NCI-H1930 (cell line): ENCODE measurements around the gene PLXDC2.

Experiments
- DNase-seq, 2 experiments: peaks; one replicate each; lab custom pipeline; 2025; lab: John Stamatoyannopoulos, UW

PLXDC2 gene

DNA sequence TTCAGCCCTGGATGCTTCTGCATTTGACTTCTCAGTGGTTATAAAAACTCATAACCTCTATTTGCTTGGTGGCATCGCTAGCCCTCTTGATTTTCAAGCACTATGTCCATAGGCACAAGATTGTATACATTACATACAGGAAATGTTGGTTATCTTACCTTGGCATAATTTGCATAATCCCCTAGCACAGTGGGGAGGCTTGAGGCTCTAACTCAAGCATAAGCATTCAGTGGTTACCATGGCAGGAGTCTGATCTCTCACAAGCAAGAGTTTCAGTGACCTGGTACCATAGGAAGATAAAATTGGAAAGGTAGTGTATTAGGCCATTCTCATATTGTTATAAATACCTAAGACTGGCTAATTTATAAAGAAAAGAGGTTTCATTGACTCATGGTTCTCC is 121.8 kb downstream of the PLXDC2 start:
- DNase-seq, result no peak

DNA sequence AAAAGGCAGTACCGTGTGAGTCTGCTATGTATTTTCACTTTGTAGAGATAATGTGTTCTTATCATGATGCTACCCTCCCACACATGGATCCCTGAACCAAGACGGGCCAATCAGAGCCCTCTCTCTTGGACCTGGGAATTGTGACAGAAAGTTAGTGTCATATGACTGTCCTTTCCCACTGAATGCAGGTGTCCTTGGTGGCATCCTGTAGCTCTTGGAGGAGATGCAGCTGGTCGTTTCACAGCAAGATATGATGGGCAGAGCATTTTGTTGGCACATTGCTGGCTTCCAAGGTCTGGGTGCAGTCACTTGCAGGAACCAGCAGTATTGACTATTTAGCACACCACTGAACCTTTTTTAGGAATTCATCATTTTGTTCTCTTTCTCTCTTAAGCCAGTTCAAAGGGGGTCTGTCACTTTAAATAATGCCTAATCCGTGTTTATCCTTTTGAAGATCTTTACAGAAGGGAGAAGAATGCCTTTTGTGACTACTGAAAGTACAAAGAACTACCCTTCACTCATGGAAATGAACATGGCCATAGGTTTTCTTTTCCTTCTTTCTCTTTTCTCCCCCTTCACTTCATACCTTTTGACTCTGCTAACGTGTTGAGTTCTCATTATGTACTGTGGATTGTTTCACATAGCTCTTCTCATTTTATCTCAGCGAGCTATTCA is 125.1 kb downstream of the PLXDC2 start:
- no peak for DNase-seq

DNA sequence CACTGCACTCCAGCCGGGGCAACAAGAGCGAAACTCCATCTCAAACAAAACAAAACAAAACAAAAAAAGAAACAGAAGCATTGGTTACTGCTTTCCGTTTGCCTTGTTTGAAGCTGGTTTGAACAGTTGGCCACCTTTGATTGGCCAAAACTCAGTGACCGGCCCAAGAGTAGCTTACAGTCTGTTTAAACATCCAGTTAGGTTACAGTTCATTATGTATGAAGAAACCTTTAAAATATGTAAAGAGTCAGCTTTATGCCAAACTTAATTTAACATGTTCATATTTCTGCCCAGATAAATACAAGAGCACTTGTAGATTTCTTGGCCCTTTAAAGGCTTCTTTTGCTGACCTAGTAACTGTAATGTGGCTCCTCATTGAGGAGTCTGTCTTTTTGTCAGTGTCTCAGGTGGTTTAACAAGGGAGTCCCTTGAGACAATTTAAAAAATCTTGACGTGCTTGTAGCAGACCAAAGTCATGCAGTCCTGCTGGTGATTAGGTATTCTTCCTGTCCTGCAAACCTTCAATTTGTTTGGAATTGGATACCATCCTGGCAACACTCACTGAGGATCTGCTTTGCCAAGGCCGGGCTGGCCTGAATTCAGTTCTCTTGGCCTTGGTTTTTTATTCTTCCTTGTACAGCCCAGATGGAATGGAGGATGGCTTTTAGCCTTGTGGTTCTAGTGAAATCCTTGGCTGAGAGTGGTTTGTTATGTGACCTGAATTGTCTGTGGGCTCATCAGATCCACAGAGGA is 128.9 kb downstream of the PLXDC2 start:
- no peak for DNase-seq

DNA sequence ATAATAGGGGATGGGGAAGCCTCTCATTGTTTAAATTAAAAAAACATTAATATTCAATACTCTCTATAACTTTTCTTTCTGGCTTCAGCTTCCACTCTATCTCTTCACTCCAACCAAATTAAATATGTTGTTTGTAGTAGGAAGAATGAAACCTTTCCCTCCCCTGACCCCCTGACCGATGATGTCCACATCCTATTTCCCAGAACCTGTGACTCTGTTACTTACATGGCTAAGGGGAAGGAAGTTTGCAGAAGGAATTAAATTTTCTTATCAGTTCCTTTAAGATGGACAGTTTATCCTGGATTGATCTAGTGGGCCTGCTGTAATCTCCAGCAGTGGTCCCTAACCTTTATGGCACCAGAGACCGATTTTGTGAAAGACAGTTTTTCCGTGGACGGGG is 130.0 kb downstream of the PLXDC2 start:
- no peak for DNase-seq

DNA sequence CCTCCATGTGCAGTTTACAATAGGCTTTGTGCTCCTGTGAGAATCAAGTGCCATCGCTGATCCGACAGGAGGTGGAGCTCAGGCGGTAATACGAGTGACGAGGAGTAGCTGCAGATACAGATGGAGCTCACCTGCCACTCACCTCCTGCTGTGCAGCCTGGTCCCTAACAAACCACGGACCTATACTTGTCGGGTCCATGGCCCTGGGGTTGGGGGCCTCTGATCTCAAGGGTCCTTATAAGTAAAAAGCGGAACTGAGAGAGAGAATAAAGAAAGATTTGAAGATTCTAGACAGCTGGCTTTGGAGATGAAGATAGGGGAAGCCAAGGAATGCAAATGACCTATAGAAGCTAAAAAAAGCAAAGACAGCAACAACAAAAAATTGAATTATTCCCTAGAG is 130.6 kb downstream of the PLXDC2 start:
- DNase-seq, result no peak

DNA sequence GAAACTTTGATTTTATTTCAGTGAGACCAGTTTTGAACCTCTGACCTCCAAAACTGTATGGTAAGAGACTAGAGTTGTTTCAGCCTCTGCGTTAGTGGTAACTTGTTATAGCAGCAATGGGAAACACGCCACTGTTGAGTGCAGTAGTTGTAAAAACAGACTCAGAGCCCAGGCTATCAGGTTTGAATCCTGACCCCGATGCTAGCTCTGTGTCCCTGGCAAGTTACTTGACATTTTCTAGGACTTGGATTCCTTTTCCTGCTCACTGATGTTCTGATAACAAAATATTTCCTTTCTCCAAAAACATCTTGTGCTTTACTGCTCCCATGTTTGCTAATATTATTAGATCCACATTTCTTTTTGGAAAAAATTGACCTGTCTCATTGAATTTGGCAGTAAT is 131.0 kb downstream of the PLXDC2 start:
- no peak for DNase-seq

DNA sequence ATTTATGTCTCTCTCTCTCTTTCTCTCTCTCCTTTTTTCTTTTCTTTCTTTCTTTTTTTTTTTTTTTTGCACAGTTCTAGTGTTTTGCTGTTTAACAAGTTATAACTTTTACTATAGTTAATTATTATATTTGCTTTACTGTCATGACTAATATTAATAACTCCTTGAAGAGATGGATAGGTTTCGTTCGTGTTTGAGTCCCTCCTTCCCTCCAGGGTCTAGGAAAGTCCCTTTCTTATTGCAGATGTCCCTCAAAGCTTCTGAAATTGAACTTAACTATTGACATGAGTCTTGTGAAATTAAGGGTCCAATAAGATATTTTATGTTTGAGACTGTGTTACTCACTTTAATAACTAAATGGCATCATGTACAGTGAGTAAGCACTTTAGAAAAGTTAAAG is 131.4 kb downstream of the PLXDC2 start:
- no peak for DNase-seq

DNA sequence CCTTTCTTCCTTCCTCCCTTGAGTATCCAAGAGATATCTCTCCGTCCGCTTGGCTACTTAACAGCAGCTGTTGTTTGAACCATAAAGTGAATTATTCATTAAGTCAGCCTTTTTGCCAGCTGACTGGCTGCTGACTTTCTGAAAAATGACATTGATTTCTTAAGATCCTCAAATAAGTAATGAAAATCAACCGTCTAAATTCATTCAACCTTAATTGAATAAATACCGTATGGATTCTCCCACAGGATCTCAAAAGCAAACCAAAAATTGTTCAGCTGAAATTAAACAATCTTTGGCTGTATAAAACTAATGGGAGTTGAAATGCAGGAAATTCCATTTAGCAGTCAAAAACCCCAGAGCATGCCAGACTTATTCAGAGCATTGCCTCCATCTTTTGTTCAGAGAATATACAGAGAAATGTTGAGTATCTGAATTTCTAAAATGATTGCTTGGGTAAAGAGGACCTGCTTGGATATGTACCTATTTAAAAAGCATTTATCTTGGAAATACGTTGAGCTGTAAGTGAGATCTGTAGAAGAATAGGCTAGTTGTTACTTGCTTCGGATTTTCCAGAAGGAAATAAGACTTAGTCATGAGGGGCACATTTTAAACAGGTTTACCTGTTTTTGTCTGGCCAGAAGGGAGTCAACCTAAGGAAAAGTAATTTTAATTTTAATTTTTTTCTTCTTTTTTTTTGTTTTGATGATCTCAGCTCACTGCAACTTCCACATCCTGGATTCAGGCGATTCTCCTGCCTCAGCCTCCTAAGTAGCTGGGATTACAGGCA is 136.2 kb downstream of the PLXDC2 start:
- DNase-seq, result no peak

DNA sequence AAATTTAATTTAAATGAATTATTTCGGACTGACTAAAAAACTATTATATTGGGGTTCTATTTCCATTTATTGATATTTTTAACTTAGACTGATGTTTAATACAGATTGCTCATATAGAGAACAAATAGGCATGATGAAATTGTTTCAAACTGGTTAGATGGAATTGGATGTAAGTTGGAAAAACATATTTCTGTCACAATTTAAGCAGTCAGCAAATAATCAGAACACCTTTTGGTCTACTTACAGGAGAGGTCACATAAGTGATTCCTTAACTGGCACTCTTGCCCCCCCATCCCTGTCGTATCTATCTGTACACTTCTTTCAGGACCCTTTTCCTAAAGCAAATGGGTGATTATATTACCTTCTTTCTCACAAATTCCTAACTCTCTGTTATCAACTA is 138.4 kb downstream of the PLXDC2 start:
- no peak for DNase-seq

DNA sequence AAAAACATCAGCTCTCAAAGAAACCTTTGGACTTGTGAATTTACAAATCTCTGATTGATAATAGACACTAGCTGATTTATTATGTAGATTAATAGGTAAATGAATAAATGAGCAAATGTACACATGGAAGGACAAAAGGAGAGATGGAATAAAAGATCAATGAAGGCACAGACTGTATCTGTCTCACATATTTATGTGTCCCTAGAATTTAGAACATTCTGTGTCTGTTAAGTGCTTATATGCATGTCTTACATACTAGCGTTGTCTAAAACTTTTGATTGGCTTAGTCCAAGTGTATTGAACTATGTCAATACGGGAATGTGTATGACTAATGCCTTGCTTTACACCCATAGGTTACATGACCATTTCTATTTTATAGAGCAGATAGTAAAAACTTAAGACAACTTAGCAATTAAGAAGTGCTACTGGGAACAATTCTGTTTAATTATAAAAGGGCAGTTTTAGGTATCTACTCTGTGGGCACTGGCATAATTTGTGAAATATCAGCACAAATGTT is 140.3 kb downstream of the PLXDC2 start:
- no peak for DNase-seq

DNA sequence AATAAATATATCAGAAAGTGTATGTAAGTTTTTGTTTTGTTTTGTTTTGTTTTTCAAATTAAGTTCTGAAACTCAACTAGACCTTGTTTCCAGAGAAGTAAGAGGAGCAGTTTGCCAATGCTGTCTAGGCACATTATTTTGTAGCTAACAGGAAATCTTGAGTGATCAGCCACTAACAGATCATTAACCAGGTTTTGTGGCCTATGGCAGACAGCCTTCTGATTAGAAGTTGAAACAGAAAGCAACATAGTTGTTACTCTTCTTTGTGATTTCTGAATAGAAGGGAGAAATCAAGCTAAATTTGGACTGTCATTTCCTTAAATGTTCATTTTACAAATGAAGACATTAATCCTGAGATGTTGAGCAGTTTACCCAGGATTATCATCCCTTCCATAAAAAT is 142.6 kb downstream of the PLXDC2 start:
- DNase-seq, result no peak

DNA sequence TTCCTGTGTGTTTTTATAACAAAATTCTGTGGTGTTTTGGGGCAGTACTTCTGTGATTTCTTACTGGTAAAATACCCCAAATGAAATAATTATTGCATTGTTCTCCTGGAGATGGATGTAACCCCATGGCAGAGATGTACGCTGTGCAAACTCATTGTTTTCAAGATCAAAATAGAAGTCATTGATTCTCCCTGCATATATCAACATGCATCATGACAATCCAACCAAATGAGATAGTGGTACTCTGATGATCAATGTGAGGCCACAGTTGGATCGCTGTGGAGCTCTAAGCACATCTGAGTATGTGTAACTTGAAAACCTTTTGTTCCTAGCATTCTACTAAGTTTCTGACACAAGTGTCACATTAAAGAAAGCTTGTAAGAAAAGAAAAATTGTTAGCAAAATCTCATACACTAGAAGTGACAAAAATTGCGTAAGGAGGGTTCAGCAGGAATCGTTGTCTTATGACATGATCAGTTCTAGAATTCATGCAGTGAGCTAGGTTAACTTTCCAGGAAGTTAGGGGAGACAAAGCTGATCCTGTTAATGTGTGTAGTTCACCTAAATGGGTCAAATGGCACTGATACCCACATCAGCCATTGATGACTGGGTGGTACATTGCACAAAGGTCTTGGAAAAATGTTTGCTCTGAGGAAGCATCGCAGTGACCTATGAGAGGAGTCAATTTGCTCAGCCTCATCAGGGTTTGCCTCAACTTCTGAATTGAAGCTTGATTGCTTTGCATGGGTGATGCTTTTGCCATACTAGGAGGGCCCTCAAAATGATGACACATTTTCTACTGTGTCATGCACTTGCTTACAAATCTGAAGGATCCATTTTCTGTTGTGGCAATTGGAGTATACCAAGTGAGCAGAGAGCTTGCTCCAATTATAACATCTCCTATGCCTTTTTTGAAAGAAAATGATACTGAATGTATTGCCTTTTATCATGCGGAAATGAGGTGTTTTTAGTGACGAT is 145.1 kb downstream of the PLXDC2 start:
- no peak for DNase-seq

DNA sequence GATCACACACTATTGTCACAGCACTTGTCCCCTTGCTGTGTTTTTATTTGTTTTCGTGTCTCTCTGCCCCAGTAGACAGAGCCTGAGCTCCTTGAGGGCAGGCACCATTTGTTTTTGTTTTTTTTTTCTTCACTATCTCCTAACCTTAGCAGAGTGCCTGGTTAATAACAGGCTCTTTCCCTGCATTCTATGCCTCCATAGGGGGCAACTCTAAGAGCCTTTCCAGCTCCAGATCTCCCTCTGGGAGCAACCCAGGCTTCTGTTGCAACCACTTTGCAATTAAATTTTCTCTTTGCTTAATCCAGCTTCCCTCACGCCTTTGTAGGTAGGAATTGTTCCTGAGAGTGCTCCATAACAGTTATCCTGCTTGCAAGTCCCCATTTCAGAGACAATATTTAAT is 148.4 kb downstream of the PLXDC2 start:
- DNase-seq, result no peak

DNA sequence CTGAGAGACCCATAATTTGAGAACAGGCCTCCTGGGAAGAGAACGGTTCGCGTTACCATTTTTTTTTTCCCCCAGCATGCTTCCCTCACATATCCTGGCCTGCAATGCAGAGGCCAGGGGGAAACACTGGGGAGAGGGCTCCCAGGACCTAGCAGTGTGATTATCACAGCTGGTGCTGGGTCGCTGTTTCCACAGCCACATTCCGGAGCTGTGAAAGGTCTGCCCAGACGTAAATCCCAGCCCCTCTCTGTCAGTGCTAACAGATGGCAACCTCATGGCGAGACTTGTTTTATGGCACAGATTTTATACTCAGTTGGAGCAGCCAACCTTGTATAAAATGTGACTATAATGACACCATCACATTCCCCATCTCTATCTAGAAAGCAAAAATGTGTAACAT is 150.5 kb downstream of the PLXDC2 start:
- DNase-seq, result no peak

DNA sequence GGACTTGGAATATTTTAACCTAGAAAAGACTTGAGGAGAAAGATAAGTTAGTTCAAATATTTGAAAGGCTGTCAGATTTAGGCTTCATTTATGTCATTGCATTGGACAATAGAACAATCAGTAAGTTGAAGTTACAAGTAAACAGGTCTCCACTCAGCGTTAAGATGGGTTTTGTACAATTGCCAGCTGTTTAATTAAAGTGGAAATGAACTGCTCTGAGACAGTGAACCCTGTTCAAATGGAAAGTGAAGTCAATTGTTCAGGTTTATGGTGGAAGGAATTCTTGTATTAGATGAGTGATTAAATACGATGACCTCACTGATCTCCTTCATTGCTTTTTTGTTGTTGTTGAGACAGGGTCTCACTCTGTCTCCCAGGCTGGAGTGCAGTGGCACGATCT is 151.7 kb downstream of the PLXDC2 start:
- no peak for DNase-seq

DNA sequence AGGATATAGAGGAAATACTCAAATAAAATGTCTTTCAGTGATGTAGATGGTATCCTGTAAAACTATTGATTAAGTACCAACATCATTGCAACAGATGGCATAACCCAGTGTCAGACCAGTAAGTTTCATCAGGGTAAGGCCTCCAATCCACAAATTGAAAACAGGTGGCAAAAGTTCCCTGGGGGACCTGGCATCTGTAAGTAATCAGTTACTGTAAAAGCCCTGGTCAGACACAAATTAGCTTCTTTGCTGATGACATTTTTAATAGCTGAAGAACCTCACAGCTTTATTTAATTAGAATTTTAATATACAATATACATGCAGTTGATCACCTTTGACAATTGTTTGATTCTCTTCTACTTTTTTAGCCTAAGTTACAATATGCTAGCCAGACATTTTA is 152.5 kb downstream of the PLXDC2 start:
- DNase-seq, result no peak

DNA sequence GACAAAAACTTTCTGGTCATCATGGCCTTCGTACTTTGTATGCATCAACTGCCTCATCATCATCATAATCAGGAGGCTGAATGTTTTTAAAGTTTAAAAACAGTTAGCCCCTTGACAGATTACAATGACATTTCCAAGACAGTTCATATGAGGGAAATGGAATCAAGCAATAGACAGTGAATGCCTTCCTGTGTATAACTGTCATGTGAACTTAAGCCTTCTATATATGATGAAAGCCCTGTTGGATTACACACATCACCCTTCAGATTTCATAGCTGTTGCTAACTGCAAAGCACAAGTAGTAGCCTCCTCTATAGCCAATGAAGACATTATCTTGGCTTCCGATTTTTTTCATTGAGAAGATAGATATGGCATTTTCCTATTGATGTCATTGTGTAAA is 154.0 kb downstream of the PLXDC2 start:
- no peak for DNase-seq

DNA sequence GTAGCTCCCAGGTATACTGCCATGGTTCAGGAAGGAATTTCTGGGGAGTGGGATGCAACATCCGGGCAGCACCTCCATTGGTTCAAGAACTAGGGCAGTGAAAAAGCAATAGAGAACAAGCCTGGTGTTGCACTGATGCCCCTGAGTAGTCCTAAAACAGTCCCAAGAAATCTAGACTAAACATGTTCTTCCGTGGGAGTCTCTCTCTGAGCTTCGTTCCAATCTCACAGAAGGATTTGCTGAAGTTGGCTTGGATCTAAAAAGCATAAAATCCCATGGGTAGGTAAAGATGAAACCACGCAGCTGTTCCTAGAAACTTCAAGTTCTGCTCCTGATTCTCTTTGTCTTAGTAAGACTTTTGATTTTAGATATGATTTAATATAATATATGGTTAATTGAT is 154.5 kb downstream of the PLXDC2 start:
- no peak for DNase-seq

DNA sequence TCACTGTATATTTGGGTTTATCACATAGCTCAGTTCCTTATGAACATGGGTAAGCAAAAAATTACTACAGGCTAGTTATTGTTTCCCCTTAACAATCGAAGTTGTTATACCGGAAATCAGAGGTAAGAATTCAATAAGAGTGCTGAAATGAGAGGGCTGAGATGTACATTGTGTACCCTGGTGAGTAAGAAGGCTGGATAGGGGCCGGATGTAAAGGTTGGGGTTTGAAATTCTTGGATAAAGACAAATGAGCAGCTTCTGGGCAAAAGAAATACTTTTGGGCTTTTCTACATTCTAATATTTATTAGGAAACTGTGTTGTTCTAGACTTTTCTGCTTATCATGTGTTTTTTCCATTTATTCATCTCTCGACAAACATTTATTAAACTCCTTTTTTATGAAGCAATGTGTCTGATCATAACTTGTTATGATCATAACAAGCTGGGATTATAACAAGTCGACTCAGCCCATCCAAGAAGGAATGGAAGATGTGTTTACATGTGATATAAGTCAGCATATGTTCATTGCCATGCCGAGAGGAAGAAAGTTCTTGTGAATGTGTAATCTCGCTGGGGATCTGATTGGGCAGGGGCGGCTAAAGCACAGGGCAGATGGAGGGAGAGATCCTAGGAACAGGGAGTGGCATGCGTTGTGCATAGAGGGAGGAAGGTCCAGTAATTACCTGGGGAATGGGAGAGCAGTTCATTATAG is 155.3 kb downstream of the PLXDC2 start:
- DNase-seq, result no peak

DNA sequence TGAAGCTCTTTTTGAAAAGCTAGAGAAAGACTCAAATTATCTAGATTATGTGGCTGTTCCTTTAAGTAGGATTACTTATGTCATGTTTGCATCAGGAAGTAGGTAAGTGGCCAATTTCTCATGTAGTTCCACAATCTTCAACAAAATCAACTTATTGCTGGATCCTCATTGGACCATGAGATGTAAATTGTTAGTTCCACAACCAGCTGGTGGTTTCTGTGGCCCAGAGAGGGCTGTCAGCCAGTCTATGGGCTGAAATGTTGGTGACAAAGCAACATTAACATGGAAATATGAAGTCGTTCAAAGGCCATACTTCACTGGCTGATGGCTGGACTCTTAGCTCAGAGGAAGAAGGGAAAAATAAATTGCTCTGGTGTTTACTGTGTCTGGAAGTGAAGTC is 157.9 kb downstream of the PLXDC2 start:
- no peak for DNase-seq

DNA sequence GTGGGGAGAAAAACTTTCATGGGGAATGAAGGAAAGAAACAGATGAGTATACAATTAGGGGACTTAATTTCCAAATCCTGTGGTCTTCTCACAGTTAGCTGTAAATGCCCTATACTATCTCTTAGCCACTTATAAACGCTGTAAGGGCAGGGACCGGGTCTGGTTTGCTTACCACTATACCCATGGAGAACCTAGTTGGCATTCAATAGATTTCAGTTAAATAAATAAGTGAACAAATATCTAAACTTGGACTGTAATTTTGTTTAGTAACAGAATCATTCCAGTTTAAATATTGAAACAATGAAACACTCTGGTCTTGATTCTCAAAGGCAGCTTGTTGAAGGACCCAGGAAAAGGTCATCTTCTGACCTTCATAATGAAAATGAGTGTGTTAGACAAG is 158.3 kb downstream of the PLXDC2 start:
- no peak for DNase-seq
